ENCODE results near the gene KIF1A.

DNA sequence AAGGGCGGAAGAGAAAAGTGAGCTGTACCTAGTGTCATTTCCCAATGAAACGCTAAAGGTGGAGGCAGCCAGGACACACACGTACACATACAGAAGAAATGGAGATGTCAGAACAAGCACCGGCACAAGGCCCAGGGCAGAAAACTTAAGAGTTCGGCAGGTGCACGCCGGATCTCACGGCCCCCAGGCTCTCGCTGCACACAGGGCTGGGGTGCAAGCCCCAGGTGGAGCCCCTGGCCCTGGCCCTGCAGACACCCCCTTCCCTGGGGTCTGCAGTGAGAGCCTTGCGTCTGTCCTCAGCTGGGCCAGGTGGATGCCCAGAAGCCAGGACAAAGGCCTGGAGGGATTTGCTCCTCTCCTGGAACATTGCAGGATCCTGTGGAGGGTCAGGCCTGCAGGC lies 91.7 kb downstream of the KIF1A start:
- TF ChIP-seq, protein P1, sequence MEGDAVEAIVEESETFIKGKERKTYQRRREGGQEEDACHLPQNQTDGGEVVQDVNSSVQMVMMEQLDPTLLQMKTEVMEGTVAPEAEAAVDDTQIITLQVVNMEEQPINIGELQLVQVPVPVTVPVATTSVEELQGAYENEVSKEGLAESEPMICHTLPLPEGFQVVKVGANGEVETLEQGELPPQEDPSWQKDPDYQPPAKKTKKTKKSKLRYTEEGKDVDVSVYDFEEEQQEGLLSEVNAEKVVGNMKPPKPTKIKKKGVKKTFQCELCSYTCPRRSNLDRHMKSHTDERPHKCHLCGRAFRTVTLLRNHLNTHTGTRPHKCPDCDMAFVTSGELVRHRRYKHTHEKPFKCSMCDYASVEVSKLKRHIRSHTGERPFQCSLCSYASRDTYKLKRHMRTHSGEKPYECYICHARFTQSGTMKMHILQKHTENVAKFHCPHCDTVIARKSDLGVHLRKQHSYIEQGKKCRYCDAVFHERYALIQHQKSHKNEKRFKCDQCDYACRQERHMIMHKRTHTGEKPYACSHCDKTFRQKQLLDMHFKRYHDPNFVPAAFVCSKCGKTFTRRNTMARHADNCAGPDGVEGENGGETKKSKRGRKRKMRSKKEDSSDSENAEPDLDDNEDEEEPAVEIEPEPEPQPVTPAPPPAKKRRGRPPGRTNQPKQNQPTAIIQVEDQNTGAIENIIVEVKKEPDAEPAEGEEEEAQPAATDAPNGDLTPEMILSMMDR (IDR thresholded peaks at IDR 0.05; ENCODE audit: low read length) = no peak
- TF ChIP-seq EZH2 (IDR thresholded peaks at IDR 0.05; ENCODE audit: borderline replicate concordance, low read length) = no peak

All from OCI-LY1 (cell line).